IMR-90 (cell line): ENCODE results near the gene TPP1. TPM values are rescaled to one million over a fixed set of nuclear protein-coding genes. Genes with fewer than 3 reads are reported as not detected.

Experiments used
- ATAC-seq: fragments of 200-7000 bp; cut with Tn5 transposase; 2 replicates; pipeline ENCODE4 v1.9.1; 2020; ENCODE audit warnings: low read depth, mild to moderate bottlenecking, moderate library complexity
- BruUV-seq: library from RNA; stranded (reverse); fragments of 400-500 nt; replicated peaks from 2 replicates; lab custom pipeline; 2021; lab: Mats Ljungman, UMichigan
- CTCF ChIA-PET: fragments of 300-600 bp; formaldehyde crosslinking; extraction: SDS; loops from one replicate; lab custom pipeline; 2021; ENCODE audit warnings: antibody characterized with exemption; lab: Yijun Ruan, JAX
- POLR2A ChIA-PET: fragments of 300-600 bp; sonication (Branson Sonifier 250); formaldehyde crosslinking; loops from one replicate; lab custom pipeline; 2022; ENCODE audit warnings: antibody characterized with exemption; ENCODE audit not compliant: unreplicated experiment; lab: Charles Lee
- DNase-seq: peaks from one replicate; pipeline ENCODE4 v3.0.0; 2013
- H2AFZ ChIP-seq: replicated peaks from 2 replicates; pipeline ENCODE3; 2013; ENCODE audit warnings: low read length, mild to moderate bottlenecking; ENCODE audit not compliant: poor library complexity
- H2AK5ac ChIP-seq: 2 replicates; pipeline ENCODE4 v1.6.1; 2013; ENCODE audit warnings: low read depth, low read length, inconsistent platforms
- H2AK9ac ChIP-seq: replicated peaks from 2 replicates; pipeline ENCODE3; 2013; ENCODE audit warnings: mild to moderate bottlenecking, low read depth, low read length, moderate library complexity; ENCODE audit not compliant: poor library complexity
- H2BK120ac ChIP-seq: 2 replicates; pipeline ENCODE4 v1.6.1; 2013; ENCODE audit warnings: low read depth, low read length, inconsistent platforms
- H2BK15ac ChIP-seq: 3 replicates; pipeline ENCODE4 v1.6.1; 2013; ENCODE audit warnings: low read depth, low read length, inconsistent platforms
- H2BK20ac ChIP-seq: 2 replicates; pipeline ENCODE4 v1.6.1; 2013; ENCODE audit warnings: low read depth, mild to moderate bottlenecking, inconsistent platforms, low read length, moderate library complexity
- H2BK5ac ChIP-seq: 2 replicates; pipeline ENCODE4 v1.6.1; 2013; ENCODE audit warnings: mild to moderate bottlenecking, low read depth, low read length, inconsistent platforms; ENCODE audit not compliant: poor library complexity, severe bottlenecking
- H3K14ac ChIP-seq: replicated peaks from 2 replicates; pipeline ENCODE4 v1.6.1; 2013; ENCODE audit warnings: low read depth, low read length, inconsistent platforms
- H3K18ac ChIP-seq: 2 replicates; pipeline ENCODE4 v1.6.1; 2013; ENCODE audit warnings: low read depth, low read length, control low read depth
- H3K23ac ChIP-seq: 2 replicates; pipeline ENCODE4 v1.6.1; 2013; ENCODE audit warnings: low read depth, low read length, inconsistent platforms
- H3K27ac ChIP-seq: 2 replicates; pipeline ENCODE4 v1.5.1; 2013; ENCODE audit warnings: mild to moderate bottlenecking, control low read depth, low read length; ENCODE audit not compliant: insufficient read depth
- H3K27me3 ChIP-seq: 2 replicates; pipeline ENCODE4 v1.6.1; 2013; ENCODE audit warnings: low read length; ENCODE audit not compliant: control insufficient read depth, insufficient read depth
- H3K36me3 ChIP-seq: 2 replicates; pipeline ENCODE4 v1.6.1; 2013; ENCODE audit warnings: low read length, mixed read lengths; ENCODE audit not compliant: control insufficient read depth, insufficient read depth
- H3K4ac ChIP-seq: 2 replicates; pipeline ENCODE4 v1.6.1; 2013; ENCODE audit warnings: low read depth, low read length, inconsistent platforms
- H3K4me1 ChIP-seq: 2 replicates; pipeline ENCODE4 v1.6.1; 2013; ENCODE audit warnings: low read length, mixed read lengths; ENCODE audit not compliant: control insufficient read depth, insufficient read depth
- H3K4me2 ChIP-seq: 2 replicates; pipeline ENCODE4 v1.6.1; 2013; ENCODE audit warnings: low read depth, mild to moderate bottlenecking, control low read depth, low read length, moderate library complexity
- H3K4me3 ChIP-seq: 2 replicates; pipeline ENCODE4 v1.5.1; 2013; ENCODE audit warnings: low read depth, mild to moderate bottlenecking, control low read depth, low read length, moderate library complexity; ENCODE audit not compliant: insufficient read depth
- H3K56ac ChIP-seq: 2 replicates; pipeline ENCODE4 v1.6.1; 2013; ENCODE audit warnings: low read length, inconsistent platforms; ENCODE audit not compliant: insufficient read depth; ENCODE audit errors: extremely low read depth
- H3K79me1 ChIP-seq, 2 experiments: 2 replicates each; pipeline ENCODE4 v1.6.1; 2013; ENCODE audit warnings: low read length in 2 of 2, inconsistent platforms in 1 of 2, low read depth in 1 of 2
- H3K9ac ChIP-seq: 2 replicates; pipeline ENCODE4 v1.6.1; 2013; ENCODE audit warnings: low read depth, low read length, control low read depth
- H3K9me1 ChIP-seq: 2 replicates; pipeline ENCODE4 v1.6.1; 2013; ENCODE audit warnings: low read length, inconsistent platforms; ENCODE audit not compliant: insufficient read depth
- H3K9me3 ChIP-seq: 2 replicates; pipeline ENCODE4 v1.6.1; 2013; ENCODE audit warnings: low read length; ENCODE audit not compliant: control insufficient read depth, insufficient read depth
- H4K20me1 ChIP-seq: 2 replicates; pipeline ENCODE4 v1.6.1; 2013; ENCODE audit warnings: low read length, inconsistent platforms; ENCODE audit not compliant: insufficient read depth
- H4K5ac ChIP-seq: 2 replicates; pipeline ENCODE4 v1.6.1; 2013; ENCODE audit warnings: mild to moderate bottlenecking, low read depth, low read length, control low read depth
- H4K8ac ChIP-seq, 2 experiments: 2 replicates each; pipeline ENCODE4 v1.6.1; 2013; ENCODE audit warnings: low read depth in 2 of 2, low read length in 2 of 2, control low read depth in 1 of 2, inconsistent platforms in 1 of 2
- H4K91ac ChIP-seq: 2 replicates; pipeline ENCODE4 v1.6.1; 2013; ENCODE audit warnings: low read depth, low read length, inconsistent platforms; ENCODE audit not compliant: insufficient read depth
- BHLHE40 ChIP-seq: fragments of 150-350 bp; IDR thresholded peaks from 2 replicates; pipeline ENCODE4 v1.6.1; 2016; ENCODE audit warnings: mild to moderate bottlenecking, low read depth, low read length
- CEBPB ChIP-seq: IDR thresholded peaks from 2 replicates; pipeline ENCODE4 v1.6.1; 2012; ENCODE audit warnings: low read depth, low read length, improper control_type of control experiment
- CHD1 ChIP-seq: IDR thresholded peaks from 2 replicates; pipeline ENCODE4 v1.6.1; 2012; ENCODE audit warnings: low read depth, low read length, improper control_type of control experiment
- ELK1 ChIP-seq: fragments of 150-350 bp; IDR thresholded peaks from 2 replicates; pipeline ENCODE4 v1.6.1; 2016; ENCODE audit warnings: low read depth, mild to moderate bottlenecking, low read length, moderate library complexity, borderline replicate concordance
- FOS ChIP-seq: fragments of 150-350 bp; IDR thresholded peaks from 2 replicates; pipeline ENCODE4 v1.6.1; 2016; ENCODE audit warnings: low read depth, low read length
- MAFK ChIP-seq: IDR thresholded peaks from 2 replicates; pipeline ENCODE4 v1.6.1; 2012; ENCODE audit warnings: low read depth, low read length, improper control_type of control experiment
- MAZ ChIP-seq: IDR thresholded peaks from 2 replicates; pipeline ENCODE4 v1.6.1; 2012; ENCODE audit warnings: low read depth, mild to moderate bottlenecking, low read length, improper control_type of control experiment, moderate library complexity, borderline replicate concordance
- MXI1 ChIP-seq: IDR thresholded peaks from 2 replicates; pipeline ENCODE4 v1.6.1; 2012; ENCODE audit warnings: low read depth, mild to moderate bottlenecking, low read length, moderate library complexity, borderline replicate concordance
- NFE2L2 ChIP-seq: fragments of 150-350 bp; IDR thresholded peaks from 2 replicates; pipeline ENCODE4 v1.6.1; 2016; ENCODE audit warnings: low read depth, mild to moderate bottlenecking, low read length
- POLR2A ChIP-seq: IDR thresholded peaks from 2 replicates; pipeline ENCODE4 v1.6.1; 2012; ENCODE audit warnings: mild to moderate bottlenecking, low read depth, low read length
- RAD21 ChIP-seq: IDR thresholded peaks from 2 replicates; pipeline ENCODE4 v1.6.1; 2012; ENCODE audit warnings: low read length, improper control_type of control experiment
- RCOR1 ChIP-seq: IDR thresholded peaks from 2 replicates; pipeline ENCODE4 v1.6.1; 2012; ENCODE audit warnings: mild to moderate bottlenecking, low read length, improper control_type of control experiment; ENCODE audit not compliant: insufficient replicate concordance
- RFX5 ChIP-seq: IDR thresholded peaks from 2 replicates; pipeline ENCODE4 v1.8.0; 2012; ENCODE audit warnings: low read depth, mild to moderate bottlenecking, low read length, moderate library complexity
- SMC3 ChIP-seq: fragments of 150-350 bp; IDR thresholded peaks from 2 replicates; pipeline ENCODE4 v1.6.1; 2016; ENCODE audit warnings: low read depth, mild to moderate bottlenecking, antibody characterized with exemption, low read length, moderate library complexity
- USF2 ChIP-seq: fragments of 150-350 bp; IDR thresholded peaks from 2 replicates; pipeline ENCODE4 v1.6.1; 2017; ENCODE audit warnings: mild to moderate bottlenecking, antibody characterized with exemption, low read length, low read depth
- WGBS, 2 experiments: methylation state at CpG; one replicate each; pipeline versions ENCODE4 v1.1.5 to v1.1.7; 2013; ENCODE audit warnings: missing lambda C conversion rate in 2 of 2; ENCODE audit not compliant: insufficient read length in 1 of 2; ENCODE audit errors: extremely low coverage in 2 of 2; 5-methylcytosine and 5-hydroxymethylcytosine counted together
- dilution Hi-C: fragments of 300-500 bp; cut with HindIII; formaldehyde crosslinking; loops from one replicate; pipeline ENCODE4 v1.14.3; 2018; ENCODE audit warnings: low sequenced_read_pairs; ENCODE audit not compliant: unreplicated experiment
- in situ Hi-C: fragments of 300-500 bp; cut with MboI; formaldehyde crosslinking; loops from 3 replicates; pipeline ENCODE4 v1.14.3; 2019; ENCODE audit warnings: low sequenced_read_pairs, inconsistent platforms, mixed read lengths
- intact Hi-C: fragments of 100-400 bp; cut with micrococcal nuclease; formaldehyde crosslinking; loops from 2 replicates; pipeline ENCODE4 v1.10.0; 2022
- polyA plus RNA-seq, 3 experiments: library from polyadenylated mRNA; depleted of rRNA; stranded (reverse); fragments of >200 nt; gene quantifications; 2 replicates each; pipeline ENCODE4 v1.2.3, GENCODE V29; 2012; ENCODE audit warnings: low replicate concordance in 1 of 3
- total RNA-seq: library from RNA; depleted of rRNA; stranded (reverse); fragments of >200 nt; gene quantifications from 2 replicates; pipeline ENCODE4 v1.2.3, GENCODE V29; 2012
- TF ChIP-seq, protein P1 (sequence below): conservative IDR thresholded peaks from 2 replicates; pipeline ENCODE4 v1.5.1; 2012; ENCODE audit warnings: mild to moderate bottlenecking, low read depth, low read length, improper control_type of control experiment

The TPP1 gene
- total and polyA plus RNA-seq, 2 of the 4 experiments (the other 2 are of a cell fraction): 33.5 to 108 TPM

DNA sequence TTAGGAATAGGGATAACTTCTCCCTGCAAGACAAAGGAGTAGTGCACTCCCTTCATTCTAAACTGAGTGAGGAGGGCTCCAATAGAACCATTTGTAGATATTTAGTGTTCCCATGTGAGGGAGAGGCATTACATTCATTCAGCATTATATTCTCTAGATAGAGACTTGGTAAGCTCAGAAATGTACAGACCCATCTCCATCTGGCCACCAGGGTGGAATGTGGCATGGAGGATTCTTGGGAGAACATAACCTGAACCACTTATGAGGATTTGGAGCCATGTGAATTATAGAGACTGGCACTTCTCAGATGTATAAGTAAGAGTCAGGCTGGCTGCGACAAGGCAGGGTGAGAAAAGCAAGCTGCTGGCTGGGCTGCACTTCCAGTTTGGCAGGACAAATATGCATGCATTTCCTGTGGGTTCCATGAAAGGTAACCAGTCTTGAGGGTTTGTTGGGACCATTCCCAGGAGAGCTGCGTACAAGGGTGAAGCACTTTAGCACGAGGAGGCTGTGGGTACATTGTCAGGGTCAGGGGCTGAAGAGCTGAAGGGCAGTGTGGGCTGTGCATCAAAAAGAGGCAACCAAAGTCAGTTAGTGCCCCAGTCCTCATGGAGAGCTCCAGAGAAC, 25.0 kb downstream of the TPP1 start:
- Histone ChIP-seq H3K27ac (no peak overlapping the region), H3K27me3 (no peaks in the 10 kb centered on the region), H2BK120ac (no peak overlapping the region), H3K79me1 (peaks cover 21 to 46% of the 10 kb centered on the region in 2 experiments), H2BK20ac (no peak overlapping the region), H3K4me2 (no peak overlapping the region), H3K9me1 (0 out of 2 replicates have a peak, but pooled peaks cover 4% of the 10 kb centered on the region), H3K18ac (no peak overlapping the region), H4K5ac (no peak overlapping the region), H2BK15ac (no peak overlapping the region), H3K23ac (no peak overlapping the region), H2AK5ac (no peak overlapping the region), H3K4me1 (no peaks in the 10 kb centered on the region), H4K91ac (no peak overlapping the region), H3K9me3 (no peaks in the 10 kb centered on the region), H2BK5ac (no peak overlapping the region), H3K56ac (no peak overlapping the region), H4K20me1 (no peaks in the 10 kb centered on the region), H2AK9ac (no peak overlapping the region), H3K36me3 (peaks cover 33% of the 10 kb centered on the region), H3K9ac (no peak overlapping the region), H3K4me3 (no peak overlapping the region), H2AFZ (no peak overlapping the region), H3K14ac (no peak overlapping the region), H4K8ac (no peak overlapping the region), H3K4ac (no peak overlapping the region)
- ATAC-seq: no peak
- TF ChIP-seq POLR2A: no peak
- no peak for TF ChIP-seq USF2
- no peak for TF ChIP-seq BHLHE40
- no peak for TF ChIP-seq MAFK
- no peak for TF ChIP-seq NFE2L2
- TF ChIP-seq RAD21: no peak
- no peak for TF ChIP-seq MXI1
- no peak for TF ChIP-seq RFX5
- TF ChIP-seq FOS: no peak
- TF ChIP-seq, protein P1, sequence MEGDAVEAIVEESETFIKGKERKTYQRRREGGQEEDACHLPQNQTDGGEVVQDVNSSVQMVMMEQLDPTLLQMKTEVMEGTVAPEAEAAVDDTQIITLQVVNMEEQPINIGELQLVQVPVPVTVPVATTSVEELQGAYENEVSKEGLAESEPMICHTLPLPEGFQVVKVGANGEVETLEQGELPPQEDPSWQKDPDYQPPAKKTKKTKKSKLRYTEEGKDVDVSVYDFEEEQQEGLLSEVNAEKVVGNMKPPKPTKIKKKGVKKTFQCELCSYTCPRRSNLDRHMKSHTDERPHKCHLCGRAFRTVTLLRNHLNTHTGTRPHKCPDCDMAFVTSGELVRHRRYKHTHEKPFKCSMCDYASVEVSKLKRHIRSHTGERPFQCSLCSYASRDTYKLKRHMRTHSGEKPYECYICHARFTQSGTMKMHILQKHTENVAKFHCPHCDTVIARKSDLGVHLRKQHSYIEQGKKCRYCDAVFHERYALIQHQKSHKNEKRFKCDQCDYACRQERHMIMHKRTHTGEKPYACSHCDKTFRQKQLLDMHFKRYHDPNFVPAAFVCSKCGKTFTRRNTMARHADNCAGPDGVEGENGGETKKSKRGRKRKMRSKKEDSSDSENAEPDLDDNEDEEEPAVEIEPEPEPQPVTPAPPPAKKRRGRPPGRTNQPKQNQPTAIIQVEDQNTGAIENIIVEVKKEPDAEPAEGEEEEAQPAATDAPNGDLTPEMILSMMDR: no peak
- no peak for TF ChIP-seq ELK1
- no peak for TF ChIP-seq CEBPB
- no peak for TF ChIP-seq SMC3
- no peak for TF ChIP-seq CHD1
- no peak for TF ChIP-seq RCOR1
- no peak for TF ChIP-seq MAZ
- WGBS, 2 experiments: 100% methylated on average over 1 of the region's 3 CpGs; no CpG with 5 or more reads in 1 of the 2 experiments
- POLR2A ChIA-PET: interaction anchor here (1.0 kb wide), 1 partner anchor 10 kb away, joined by 3 read pairs; no protein-coding TSS in a partner anchor
- BruUV-seq: no TSS peak
- CTCF ChIA-PET: interaction anchor here (2.0 kb wide), 1 partner anchor 63 kb away, joined by 6 read pairs; no protein-coding TSS in a partner anchor
- intact Hi-C loops (loop anchor here (5.0 kb wide), 1 partner anchor 52 kb away; no protein-coding TSS in a partner anchor), in situ Hi-C loops (no loop called here), dilution Hi-C loops (no loop called here)
- DNase-seq: no peak
